K562 (cell line): ENCODE results near the gene UBE2D2. TPM values are rescaled to one million over a fixed set of nuclear protein-coding genes. Genes with fewer than 3 reads are reported as not detected.

Experiments used
- ATAC-seq: fragments of 200-7000 bp; cut with Tn5 transposase; 3 replicates; pipeline ENCODE4 v1.9.1; 2020; ENCODE audit warnings: moderate library complexity
- BruUV-seq: library from RNA; stranded (reverse); fragments of 400-500 nt; replicated peaks from 2 replicates; lab custom pipeline; 2021; lab: Mats Ljungman, UMichigan
- CTCF ChIA-PET: fragments of 300-600 bp; formaldehyde crosslinking; extraction: SDS; loops from one replicate; lab custom pipeline; 2021; ENCODE audit warnings: low intra/inter-chr PET ratio; lab: Yijun Ruan, JAX
- POLR2A ChIA-PET: fragments of 300-600, 350-650 bp; sonication (Branson Sonifier 250); formaldehyde crosslinking; extraction: SDS; loops from one replicate; lab custom pipeline; 2021; ENCODE audit warnings: antibody characterized with exemption, inconsistent platforms; lab: Yijun Ruan, JAX
- DNase-seq, 4 experiments: peaks; one replicate each; pipeline versions ENCODE4 v3.0.0 to v3.0.0-alpha.2; 2011 to 2018; ENCODE audit warnings: low spot score in 3 of 4, mixed read lengths in 3 of 4; ENCODE audit errors: extremely low read depth in 1 of 4
- FAIRE-seq: peaks from 2 replicates; lab custom pipeline; 2011; peaks lifted over from hg19 to GRCh38; lab: Jason Lieb, UNC
- H2AFZ ChIP-seq: 2 replicates; pipeline ENCODE4 v1.6.0; 2011; ENCODE audit warnings: low read depth, low read length, control low read depth, inconsistent platforms
- H3K27ac ChIP-seq: fragments of 200-600 bp; 3 replicates; pipeline ENCODE4 v1.8.0; 2011; ENCODE audit warnings: low read depth, mild to moderate bottlenecking, control low read depth, inconsistent platforms, low read length, moderate library complexity, mixed read lengths; ENCODE audit errors: extremely low read depth
- H3K27me3 ChIP-seq, 2 experiments: fragments of 300-600 bp in 1 of 2; 2 replicates in 1 of 2; 3 replicates in 1 of 2; pipeline versions ENCODE4 v1.6.0 to v1.8.0; 2011; ENCODE audit warnings: inconsistent platforms in 2 of 2, low read length in 2 of 2, mild to moderate bottlenecking in 1 of 2, mixed read lengths in 1 of 2, moderate library complexity in 1 of 2; ENCODE audit not compliant: control insufficient read depth in 2 of 2, insufficient read depth in 2 of 2
- H3K36me3 ChIP-seq: fragments of 300-600 bp; 3 replicates; pipeline ENCODE4 v1.8.0; 2011; ENCODE audit warnings: mild to moderate bottlenecking, low read length, inconsistent platforms; ENCODE audit not compliant: control insufficient read depth, insufficient read depth
- H3K4me1 ChIP-seq, 2 experiments: fragments of 200-600 bp in 1 of 2; replicated peaks in 1 of 2; 2 replicates in 1 of 2; 3 replicates in 1 of 2; pipeline versions ENCODE4 v1.5.1 to v1.8.0; 2011; ENCODE audit warnings: inconsistent platforms in 2 of 2, low read length in 2 of 2, mild to moderate bottlenecking in 1 of 2, mixed read lengths in 1 of 2, moderate library complexity in 1 of 2; ENCODE audit not compliant: control insufficient read depth in 2 of 2, insufficient read depth in 2 of 2
- H3K4me2 ChIP-seq: 2 replicates; pipeline ENCODE4 v1.6.1; 2011; ENCODE audit warnings: low read length, control low read depth, inconsistent platforms, mixed read lengths; ENCODE audit not compliant: insufficient read depth
- H3K4me3 ChIP-seq: fragments of 200-600 bp; sonication (generic), shearing (Covaris generic); 2 replicates; pipeline ENCODE4 v1.5.1; 2016; ENCODE audit warnings: control low read depth, inconsistent platforms
- H3K79me2 ChIP-seq: fragments of 200-600 bp; 3 replicates; pipeline ENCODE4 v1.8.0; 2011; ENCODE audit warnings: low read length, inconsistent platforms; ENCODE audit not compliant: control insufficient read depth, insufficient read depth
- H3K9ac ChIP-seq, 2 experiments: 2 replicates each; pipeline versions ENCODE4 v1.6.0 to v1.6.1; 2011; ENCODE audit warnings: low read depth in 2 of 2, low read length in 2 of 2, control low read depth in 1 of 2, inconsistent platforms in 1 of 2, mild to moderate bottlenecking in 1 of 2, mixed read lengths in 1 of 2; ENCODE audit not compliant: insufficient read depth in 1 of 2
- H3K9me1 ChIP-seq: one replicate; pipeline ENCODE4 v1.6.0; 2011; ENCODE audit warnings: inconsistent platforms, mild to moderate bottlenecking, low read length, moderate library complexity; ENCODE audit not compliant: control insufficient read depth, insufficient read depth
- H3K9me3 ChIP-seq: replicated peaks from 2 replicates; pipeline ENCODE4 v1.5.1; 2011; ENCODE audit warnings: low read depth, low read length, inconsistent platforms; ENCODE audit not compliant: control insufficient read depth, insufficient read depth
- H4K20me1 ChIP-seq: replicated peaks from 2 replicates; pipeline ENCODE4 v1.6.1; 2011; ENCODE audit warnings: low read length, inconsistent platforms, mixed read lengths; ENCODE audit not compliant: control insufficient read depth, insufficient read depth
- CBX1 ChIP-seq: sonication (generic); IDR thresholded peaks from 2 replicates; pipeline ENCODE4 v1.6.1; 2016; ENCODE audit warnings: antibody characterized with exemption, low read depth, mild to moderate bottlenecking
- CHCHD3 ChIP-seq: fragments of 250-450 bp; sonication (Bioruptor Pico); IDR thresholded peaks from 2 replicates; pipeline ENCODE4 v2.1.2; 2022; ENCODE audit warnings: mild to moderate bottlenecking
- CHD4 ChIP-seq: fragments of 200-600 bp; sonication (generic); IDR thresholded peaks from 3 replicates; pipeline ENCODE4 v1.6.1; 2012; ENCODE audit warnings: low read depth, mild to moderate bottlenecking, mixed read lengths, low read length, inconsistent platforms; ENCODE audit not compliant: insufficient read depth, insufficient replicate concordance, poor library complexity, severe bottlenecking
- HNRNPUL1 ChIP-seq: fragments of 200-400 bp; formaldehyde crosslinking; IDR thresholded peaks from 2 replicates; pipeline ENCODE4 v1.6.1; 2017; ENCODE audit warnings: low read length
- RUNX1 ChIP-seq: sonication (generic); IDR thresholded peaks from 2 replicates; pipeline ENCODE4 v1.6.1; 2016; ENCODE audit warnings: antibody characterized with exemption, low read depth
- TEAD2 ChIP-seq: fragments of 450-650 bp; IDR thresholded peaks from 2 replicates; pipeline ENCODE4 v1.6.1; 2016; ENCODE audit warnings: missing genetic modification characterization, control low read depth, missing compliant biosample characterization
- XRCC3 ChIP-seq: fragments of 450-650 bp; IDR thresholded peaks from 2 replicates; pipeline ENCODE4 v1.6.1; 2017; ENCODE audit warnings: mild to moderate bottlenecking, moderate library complexity
- ZNF133 ChIP-seq: fragments of 250-450 bp; sonication (Bioruptor Pico); IDR thresholded peaks from 2 replicates; pipeline ENCODE4 v1.4.0; 2020; ENCODE audit warnings: mild to moderate bottlenecking
- ZNF253 ChIP-seq: fragments of 250-450 bp; sonication (Bioruptor Pico); conservative IDR thresholded peaks from 2 replicates; pipeline ENCODE4 v1.6.1; 2021; ENCODE audit warnings: mild to moderate bottlenecking
- ZNF408 ChIP-seq: fragments of 250-450 bp; sonication (Bioruptor Pico); IDR thresholded peaks from 2 replicates; pipeline ENCODE4 v1.4.0; 2020; ENCODE audit warnings: low read depth, mild to moderate bottlenecking, moderate library complexity
- ZNF41 ChIP-seq: fragments of 250-450 bp; sonication (Bioruptor Pico); conservative IDR thresholded peaks from 2 replicates; pipeline ENCODE4 v1.4.0; 2020; ENCODE audit warnings: mild to moderate bottlenecking
- WGBS: fragments of 100-300 bp; shearing (Covaris generic); methylation state at CpG from one replicate; pipeline ENCODE4 v1.1.6; 2016; ENCODE audit warnings: low coverage, mixed read lengths; ENCODE audit not compliant: insufficient coverage; ENCODE audit errors: missing lambda C conversion rate; 5-methylcytosine and 5-hydroxymethylcytosine counted together
- in situ Hi-C: fragments of 300-500 bp; cut with MboI; formaldehyde crosslinking; loops from 4 replicates; pipeline ENCODE4 v1.15.0; 2018; ENCODE audit warnings: inconsistent platforms, mixed read lengths
- intact Hi-C: fragments of 100-400 bp; cut with micrococcal nuclease; formaldehyde crosslinking; loops from 2 replicates; pipeline ENCODE4 v1.14.2; 2022
- polyA plus RNA-seq, 8 experiments: library from polyadenylated mRNA; depleted of rRNA in 4 of 8; stranded (reverse) in 5 of 8; unstranded in 3 of 8; fragments of >200 nt; fragmentation: Nextera tagmentation in 2 of 8; fragmentation: Illumina TruSeq in 1 of 8; extraction: Ambion mirVana in 2 of 8; extraction: Trizol in 1 of 8; gene quantifications; 2 replicates each; pipeline versions ENCODE4 v1.2.1 to v1.2.3, GENCODE V29; 2011 to 2014; ENCODE audit warnings: inconsistent platforms in 1 of 8, missing spikeins in 1 of 8
- total RNA-seq, 7 experiments: library from RNA; depleted of rRNA in 6 of 7; stranded (reverse); fragments of >200 nt in 6 of 7; fragmentation: Illumina TruSeq in 2 of 7; extraction: Trizol in 2 of 7; gene quantifications; 2 replicates each; pipeline versions ENCODE4 v1.2.1 to v1.2.3, GENCODE V29; 2011 to 2021; ENCODE audit warnings: low replicate concordance in 1 of 7
- TF ChIP-seq, protein P1 (sequence below): sonication (generic); formaldehyde crosslinking; IDR thresholded peaks from 2 replicates; pipeline ENCODE4 v1.8.1; 2023; ENCODE audit warnings: mild to moderate bottlenecking, missing genetic modification reagents, moderate library complexity

Gene UBE2D2
- total and polyA plus RNA-seq, 9 of the 15 experiments (the other 6 are each of a cell fraction or from before 2014, with no cell fraction given), result 53.6 to 198 (median 122) TPM

DNA sequence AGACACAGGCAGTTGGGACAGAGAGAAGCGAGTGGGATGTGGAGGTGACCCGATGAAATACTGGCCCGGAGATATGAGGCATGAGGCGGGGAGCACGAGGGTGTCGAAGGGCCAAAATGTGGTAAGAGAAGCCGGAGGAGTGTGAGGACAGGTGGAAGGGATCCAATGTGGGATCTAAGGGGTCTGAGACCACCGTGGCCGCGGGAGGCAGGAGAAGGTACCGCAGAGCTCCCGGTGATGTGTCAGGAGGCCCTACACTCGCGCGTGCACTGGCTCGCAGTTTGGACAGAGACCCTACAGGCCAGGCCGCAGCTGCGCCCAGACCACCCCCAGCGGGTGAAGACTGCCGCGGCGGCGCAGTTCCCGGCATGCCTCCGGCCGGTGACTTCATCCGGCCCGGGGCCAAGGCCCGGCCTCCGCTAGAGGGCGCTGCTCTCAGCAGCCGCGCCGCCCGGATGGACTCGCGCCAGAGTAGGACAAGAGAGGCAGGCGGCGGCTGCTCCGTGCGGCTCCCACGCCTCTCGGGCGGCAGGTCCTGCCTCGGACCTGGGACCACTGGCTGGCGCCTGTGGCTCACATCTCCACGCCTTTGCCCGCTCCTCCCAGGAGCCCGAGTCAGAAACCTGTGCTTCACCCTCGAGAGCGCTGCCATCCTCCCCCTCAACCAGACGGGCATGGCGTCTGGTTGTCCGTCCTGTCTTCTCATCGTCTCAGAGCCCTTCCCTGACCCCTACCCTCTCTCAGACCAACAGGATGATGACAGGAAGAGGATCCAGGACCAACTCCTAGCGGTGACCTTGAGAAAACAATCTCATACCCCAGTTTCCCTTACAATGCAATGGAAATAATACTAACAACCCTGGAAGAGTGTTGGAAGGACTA is 43.2 kb upstream of the UBE2D2 start:
- FAIRE-seq (peak; percentile 26), DNase-seq (peak; percentile 95 to 96 (median 96)), ATAC-seq (peak; percentile 95)
- ChIA-PET POLR2A (interaction anchor here (0.6 to 1.3 kb wide), 8 partner anchors 15 to 1174 kb away, joined by 3 read pairs; no protein-coding TSS in a partner anchor), CTCF (interaction anchor here (0.6 to 1.3 kb wide), 3 partner anchors 96 to 231 kb away, joined by 3 to 5 read pairs (median 3); no protein-coding TSS in a partner anchor)
- WGBS, result 5% methylated on average over 50 of the region's 56 CpGs
- H3K79me2 ChIP-seq, result no peaks in the 10 kb centered on the region
- no peaks in the 10 kb centered on the region for H3K9me3 ChIP-seq
- H3K4me3 ChIP-seq, result peak overlapping the region; percentile 44
- in situ Hi-C loops (loop anchor here (5.0 kb wide), 1 partner anchor 96 kb away; no protein-coding TSS in a partner anchor), intact Hi-C loops (loop anchor here (2.0 to 5.0 kb wide), 2 partner anchors 43 to 119 kb away; partner anchors contain the start of gene UBE2D2)
- H3K9me1 ChIP-seq, result no peaks in the 10 kb centered on the region
- peak overlapping the region; percentile 90 for H3K27ac ChIP-seq
- peak overlapping the region; percentile 97 for H2AFZ ChIP-seq
- H3K9ac ChIP-seq, result peak overlapping the region; percentile 89 to 93
- no peaks in the 10 kb centered on the region for H4K20me1 ChIP-seq
- no peaks in the 10 kb centered on the region for H3K36me3 ChIP-seq
- peak overlapping the region; percentile 95 for H3K4me2 ChIP-seq
- H3K27me3 ChIP-seq, result no peaks in the 10 kb centered on the region
- H3K4me1 ChIP-seq, result peaks cover 14 to 17% of the 10 kb centered on the region in 2 experiments
- TSS peak; percentile 90 for BruUV-seq
- TF ChIP-seq ZNF41 (CRISPR knock-in tag) (peak; percentile 28; the same call in 1 of the 2 replicates), XRCC3 (no peak), ZNF133 (CRISPR knock-in tag) (no peak), CHD4 (no peak), CBX1 (peak; percentile 96), ZNF408 (no peak), TEAD2 (tag) (no peak), CHCHD3 (CRISPR knock-in tag) (no peak), ZNF253 (CRISPR knock-in tag) (no peak), HNRNPUL1 (no peak), RUNX1 (no peak)
- TF ChIP-seq, protein P1, sequence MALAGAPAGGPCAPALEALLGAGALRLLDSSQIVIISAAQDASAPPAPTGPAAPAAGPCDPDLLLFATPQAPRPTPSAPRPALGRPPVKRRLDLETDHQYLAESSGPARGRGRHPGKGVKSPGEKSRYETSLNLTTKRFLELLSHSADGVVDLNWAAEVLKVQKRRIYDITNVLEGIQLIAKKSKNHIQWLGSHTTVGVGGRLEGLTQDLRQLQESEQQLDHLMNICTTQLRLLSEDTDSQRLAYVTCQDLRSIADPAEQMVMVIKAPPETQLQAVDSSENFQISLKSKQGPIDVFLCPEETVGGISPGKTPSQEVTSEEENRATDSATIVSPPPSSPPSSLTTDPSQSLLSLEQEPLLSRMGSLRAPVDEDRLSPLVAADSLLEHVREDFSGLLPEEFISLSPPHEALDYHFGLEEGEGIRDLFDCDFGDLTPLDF (CRISPR knock-in tag), result peak; percentile 67; the same call in 1 of the 2 replicates
